ENCODE measurements around the gene ARID3A.
"Not testable (repeated sequence)": the region's sequence is repeated elsewhere in the genome, so short reads cannot be mapped to it uniquely, and the experiment has no call there.

DNA sequence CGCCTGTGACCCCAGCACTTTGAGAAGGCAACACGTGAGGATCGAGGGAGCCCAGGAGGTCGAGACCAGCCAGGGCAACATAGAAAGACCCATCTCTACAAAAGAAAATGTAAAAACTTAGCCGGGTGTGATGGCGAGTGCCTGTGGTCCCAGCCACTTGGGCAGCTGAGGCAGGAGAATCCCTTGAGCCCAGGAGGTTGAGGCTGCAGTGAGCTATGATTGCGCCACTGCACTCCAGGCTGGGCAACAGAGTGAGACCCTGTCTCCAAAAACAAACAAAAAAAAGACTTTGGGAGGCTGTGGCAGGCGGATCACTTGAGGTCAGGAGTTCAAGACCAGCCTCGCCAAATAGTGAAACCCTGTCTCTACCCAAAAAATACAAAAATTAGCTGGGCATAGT, 31.7 kb downstream of the ARID3A start:
- TF ChIP-seq, protein P1, sequence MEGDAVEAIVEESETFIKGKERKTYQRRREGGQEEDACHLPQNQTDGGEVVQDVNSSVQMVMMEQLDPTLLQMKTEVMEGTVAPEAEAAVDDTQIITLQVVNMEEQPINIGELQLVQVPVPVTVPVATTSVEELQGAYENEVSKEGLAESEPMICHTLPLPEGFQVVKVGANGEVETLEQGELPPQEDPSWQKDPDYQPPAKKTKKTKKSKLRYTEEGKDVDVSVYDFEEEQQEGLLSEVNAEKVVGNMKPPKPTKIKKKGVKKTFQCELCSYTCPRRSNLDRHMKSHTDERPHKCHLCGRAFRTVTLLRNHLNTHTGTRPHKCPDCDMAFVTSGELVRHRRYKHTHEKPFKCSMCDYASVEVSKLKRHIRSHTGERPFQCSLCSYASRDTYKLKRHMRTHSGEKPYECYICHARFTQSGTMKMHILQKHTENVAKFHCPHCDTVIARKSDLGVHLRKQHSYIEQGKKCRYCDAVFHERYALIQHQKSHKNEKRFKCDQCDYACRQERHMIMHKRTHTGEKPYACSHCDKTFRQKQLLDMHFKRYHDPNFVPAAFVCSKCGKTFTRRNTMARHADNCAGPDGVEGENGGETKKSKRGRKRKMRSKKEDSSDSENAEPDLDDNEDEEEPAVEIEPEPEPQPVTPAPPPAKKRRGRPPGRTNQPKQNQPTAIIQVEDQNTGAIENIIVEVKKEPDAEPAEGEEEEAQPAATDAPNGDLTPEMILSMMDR (IDR thresholded peaks at IDR 0.05) = not testable (repeated sequence)
- TF ChIP-seq POLR2A (IDR thresholded peaks at IDR 0.05) = not testable (repeated sequence)
